Esophagus squamous epithelium (tissue), 4 donors: ENCODE results near the gene TFCP2L1.

Source experiments
- POLR2A ChIP-seq, 4 donors: fragments of 450-650 bp; IDR thresholded peaks; one replicate each; pipeline ENCODE4 v1.6.1; 2017; ENCODE audit warnings: antibody characterized with exemption in 4 of 4, mild to moderate bottlenecking in 4 of 4, moderate library complexity in 3 of 4
- TF ChIP-seq, protein P1 (sequence below), 6 experiments: fragments of 450-650 bp in 4 of 6; fragments of 200-600 bp in 2 of 6; sonication (generic) in 2 of 6; IDR thresholded peaks; one replicate each; pipeline ENCODE4 v1.5.1; 2016 to 2019; ENCODE audit warnings: antibody characterized with exemption in 6 of 6, mild to moderate bottlenecking in 4 of 6, moderate library complexity in 4 of 6

DNA sequence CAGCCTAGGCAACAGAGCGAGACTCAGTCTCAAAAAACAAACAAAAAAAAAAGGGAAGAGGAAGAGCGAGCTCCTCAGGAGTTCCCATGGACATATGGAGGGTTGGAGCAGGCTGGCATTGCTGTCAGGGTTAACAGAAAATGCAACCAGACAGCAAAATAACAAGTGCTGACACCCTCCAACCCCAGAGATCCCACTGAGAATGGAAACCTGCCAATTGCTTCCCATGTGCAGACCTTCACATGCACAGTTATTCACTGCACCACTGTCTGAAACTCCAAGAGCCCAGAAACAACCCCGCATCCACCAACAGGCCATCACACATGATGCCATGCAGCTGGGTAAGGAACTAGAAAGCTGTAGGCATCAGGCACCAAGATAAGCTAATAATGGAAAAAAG is 43.5 kb downstream of the TFCP2L1 start:
- TF ChIP-seq, protein P1, sequence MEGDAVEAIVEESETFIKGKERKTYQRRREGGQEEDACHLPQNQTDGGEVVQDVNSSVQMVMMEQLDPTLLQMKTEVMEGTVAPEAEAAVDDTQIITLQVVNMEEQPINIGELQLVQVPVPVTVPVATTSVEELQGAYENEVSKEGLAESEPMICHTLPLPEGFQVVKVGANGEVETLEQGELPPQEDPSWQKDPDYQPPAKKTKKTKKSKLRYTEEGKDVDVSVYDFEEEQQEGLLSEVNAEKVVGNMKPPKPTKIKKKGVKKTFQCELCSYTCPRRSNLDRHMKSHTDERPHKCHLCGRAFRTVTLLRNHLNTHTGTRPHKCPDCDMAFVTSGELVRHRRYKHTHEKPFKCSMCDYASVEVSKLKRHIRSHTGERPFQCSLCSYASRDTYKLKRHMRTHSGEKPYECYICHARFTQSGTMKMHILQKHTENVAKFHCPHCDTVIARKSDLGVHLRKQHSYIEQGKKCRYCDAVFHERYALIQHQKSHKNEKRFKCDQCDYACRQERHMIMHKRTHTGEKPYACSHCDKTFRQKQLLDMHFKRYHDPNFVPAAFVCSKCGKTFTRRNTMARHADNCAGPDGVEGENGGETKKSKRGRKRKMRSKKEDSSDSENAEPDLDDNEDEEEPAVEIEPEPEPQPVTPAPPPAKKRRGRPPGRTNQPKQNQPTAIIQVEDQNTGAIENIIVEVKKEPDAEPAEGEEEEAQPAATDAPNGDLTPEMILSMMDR (IDR thresholded peaks at IDR 0.05) = no peak
- TF ChIP-seq POLR2A (IDR thresholded peaks at IDR 0.05) = no peak
